HG03342 (cell line): ENCODE data around the gene AMBRA1.

Experiments used
- ATAC-seq: cut with Tn5 transposase; IDR thresholded peaks from one replicate; pipeline ENCODE4 v1.9.1; 2021; ENCODE audit warnings: mild to moderate bottlenecking, moderate library complexity; ENCODE audit not compliant: unreplicated experiment

Gene AMBRA1

DNA sequence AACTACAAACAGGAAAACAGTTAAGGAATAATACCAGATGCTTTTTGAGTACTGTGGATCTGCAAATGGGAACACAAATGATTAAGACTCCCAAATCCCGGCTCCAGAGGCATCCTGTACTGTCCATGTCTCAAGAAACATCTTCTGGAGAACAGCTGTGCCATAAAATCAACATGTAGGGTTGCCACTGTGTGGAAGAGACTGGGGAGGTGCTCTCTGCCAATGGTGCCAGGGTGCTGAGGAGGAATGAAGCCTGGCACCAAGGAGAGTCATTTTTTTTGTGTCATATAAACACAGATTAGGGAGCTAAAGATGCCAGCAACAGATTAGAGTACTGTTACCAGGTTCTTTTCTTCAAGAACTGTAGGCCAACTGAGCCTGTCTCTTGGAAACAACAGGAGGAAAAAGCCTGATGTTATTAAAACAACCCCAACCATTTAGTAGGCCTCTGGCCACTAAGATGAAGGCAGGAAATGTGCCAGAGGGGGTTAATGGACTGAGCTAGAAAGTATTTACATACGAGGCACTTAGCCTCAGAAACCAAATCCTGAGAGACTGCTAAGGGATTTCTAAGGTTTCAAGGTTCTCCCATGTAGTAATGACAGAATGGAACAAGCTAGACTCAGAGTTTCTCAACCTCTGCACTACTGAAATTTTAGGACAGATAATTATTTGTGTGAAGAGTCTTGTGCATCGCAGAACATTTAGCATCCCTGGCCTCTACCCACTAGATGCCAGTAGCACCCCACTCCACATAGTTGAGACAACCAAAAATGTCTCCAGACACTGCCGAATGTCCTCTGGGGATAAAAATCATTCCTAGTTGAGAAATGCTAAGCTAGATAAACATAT is 147.7 kb downstream of the AMBRA1 start:
- ATAC-seq: no peak

DNA sequence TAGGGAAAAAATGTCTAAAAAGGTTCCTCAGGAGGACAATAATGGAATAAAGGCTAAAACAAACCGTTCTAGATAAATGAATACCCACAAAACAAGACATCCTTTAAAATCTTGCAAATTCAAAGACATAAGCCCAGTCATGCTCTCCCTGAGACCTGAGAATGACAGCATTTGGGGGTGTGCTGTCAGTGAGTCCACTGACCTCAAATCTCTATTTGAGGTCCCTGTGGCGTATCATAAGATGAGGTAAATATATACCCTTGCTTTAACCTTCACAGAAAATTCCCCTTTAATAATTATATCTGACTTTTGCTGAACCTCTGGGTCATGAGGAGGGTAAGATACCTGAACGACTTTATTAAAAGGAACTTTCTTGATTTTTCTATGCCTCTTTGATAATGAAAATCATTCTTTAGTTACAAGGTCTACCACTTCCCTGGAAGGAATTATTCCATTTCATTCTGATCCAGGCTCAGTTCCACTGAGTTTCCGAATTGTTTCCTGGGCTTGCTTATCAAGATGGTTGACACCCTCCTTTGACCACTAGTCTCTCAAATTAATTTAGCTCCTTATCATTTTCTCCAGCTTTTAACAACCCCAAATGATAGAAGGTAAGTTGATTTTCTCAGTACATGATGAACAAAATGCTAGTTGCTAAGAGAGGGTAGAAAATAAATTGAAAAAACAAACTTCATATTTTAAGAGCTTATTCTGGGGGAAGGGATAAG is 148.5 kb downstream of the AMBRA1 start:
- no peak for ATAC-seq

DNA sequence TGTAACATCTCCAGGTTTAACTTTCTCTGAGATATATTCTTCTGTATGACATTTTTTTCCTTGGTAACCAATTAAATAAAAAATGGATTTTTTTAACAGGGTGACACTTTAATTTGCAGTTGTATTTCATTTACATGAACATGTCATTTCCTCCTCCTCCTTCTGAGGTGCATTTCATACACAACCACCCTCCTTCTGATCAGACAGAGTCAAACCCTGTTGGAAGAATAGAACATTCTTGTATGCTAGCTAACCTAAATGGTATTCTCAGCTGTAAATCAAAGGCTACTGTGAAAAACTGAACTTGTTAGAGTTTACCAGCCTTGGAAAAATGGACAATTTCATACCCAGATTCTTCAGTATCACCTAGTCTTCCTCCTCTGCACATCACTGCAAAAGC is 149.5 kb downstream of the AMBRA1 start:
- ATAC-seq: no peak

DNA sequence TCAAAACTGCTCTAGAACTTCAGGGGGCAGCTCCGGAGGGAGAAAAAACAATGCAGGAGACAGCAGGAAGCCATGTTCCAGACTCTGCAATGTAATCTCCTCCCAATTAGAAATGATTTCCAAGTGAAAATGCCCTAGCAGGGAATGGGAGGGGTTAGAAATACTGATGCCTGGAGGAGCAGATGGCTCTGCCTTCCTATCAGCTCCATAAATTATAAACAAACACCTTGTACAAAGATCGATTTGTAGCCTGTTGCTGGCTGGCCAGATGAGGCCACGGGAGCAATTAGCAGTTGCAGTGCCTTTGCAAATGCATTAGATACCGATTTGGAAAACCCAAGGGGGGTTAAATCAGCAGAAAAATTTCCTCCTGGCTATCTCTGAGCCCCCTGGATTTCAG is 155.6 kb downstream of the AMBRA1 start:
- no peak for ATAC-seq

DNA sequence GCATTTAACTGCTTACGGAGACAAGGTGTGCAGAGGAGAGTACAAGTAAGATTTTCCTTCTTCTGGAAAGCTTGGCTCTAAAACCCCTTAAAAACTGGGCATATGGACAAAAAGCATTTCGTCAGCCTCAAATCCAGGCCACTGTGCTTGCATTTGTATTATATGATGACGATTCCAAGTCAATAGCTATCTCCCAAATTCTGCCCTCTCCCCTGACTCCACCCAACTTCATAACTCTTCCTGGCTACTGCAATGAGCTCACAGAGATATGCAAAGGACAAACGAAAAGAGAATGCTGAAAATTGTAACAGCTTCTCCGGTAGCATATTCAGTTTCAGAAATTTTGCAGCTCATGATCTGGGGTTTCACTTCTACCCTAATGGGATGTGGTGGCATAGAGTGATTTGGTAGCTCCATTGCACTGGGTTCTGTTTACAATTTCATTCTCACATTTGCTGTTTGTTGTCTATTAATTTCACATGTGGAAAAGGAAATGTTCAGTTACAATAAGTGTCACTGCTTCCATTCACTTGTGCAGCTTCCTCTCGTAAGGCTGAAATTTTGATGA is 156.6 kb downstream of the AMBRA1 start:
- no peak for ATAC-seq

DNA sequence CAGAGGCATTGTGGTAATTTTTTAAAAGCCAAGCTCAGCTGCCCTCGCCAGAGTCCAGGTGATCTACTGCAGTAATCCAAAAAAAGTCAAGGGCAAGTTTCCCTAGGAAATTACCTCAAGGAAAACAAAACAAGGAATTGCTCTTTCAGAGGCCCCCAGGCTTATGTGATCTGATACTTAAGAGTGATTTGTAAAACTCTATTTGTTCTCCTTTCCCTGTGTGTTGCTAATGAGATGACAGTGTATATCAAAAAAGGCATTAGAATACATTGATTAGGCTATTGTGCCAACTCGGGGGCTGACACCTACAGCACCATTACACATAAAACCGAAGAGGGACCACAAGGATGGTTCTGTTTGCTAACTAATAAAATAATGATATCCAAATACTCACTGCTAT is 157.7 kb downstream of the AMBRA1 start:
- no peak for ATAC-seq

DNA sequence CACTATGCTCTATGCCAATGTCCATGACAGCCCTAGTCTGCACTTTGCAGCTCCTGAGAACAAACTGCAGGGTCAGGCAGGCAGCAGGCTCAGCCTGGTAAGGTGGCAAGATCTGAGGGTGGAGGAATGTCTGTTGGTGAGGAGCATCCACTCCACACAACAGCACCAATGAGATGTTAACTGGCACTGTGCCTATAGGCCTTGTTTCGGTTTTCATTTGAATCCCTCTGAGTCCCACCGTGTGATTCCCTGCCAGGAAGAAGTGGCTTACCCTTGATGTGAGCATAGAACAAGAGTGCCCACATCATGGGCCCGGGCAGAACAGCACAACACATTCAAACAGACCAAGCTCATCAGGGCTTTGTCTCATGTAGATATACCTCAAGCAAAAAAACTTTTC is 158.1 kb downstream of the AMBRA1 start:
- ATAC-seq: no peak

DNA sequence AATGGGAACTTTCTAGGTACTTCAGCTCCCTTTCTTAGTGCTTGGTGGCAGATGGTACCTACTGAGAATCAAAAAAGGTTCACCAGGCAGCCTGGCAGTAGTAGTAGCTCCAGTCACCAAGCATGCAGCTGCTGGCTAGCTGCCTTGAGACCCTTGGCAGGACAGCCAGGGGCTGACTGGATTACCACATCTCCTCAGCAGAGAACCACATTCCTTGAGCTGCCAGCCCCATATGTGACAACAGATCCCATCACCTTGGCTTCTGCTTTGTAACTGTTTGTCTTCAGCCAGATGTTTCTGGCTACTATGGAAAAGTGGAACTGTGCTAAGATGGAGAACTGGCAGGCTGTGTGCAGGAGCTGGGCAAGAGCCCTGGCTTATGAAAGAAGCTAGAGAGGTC is 162.6 kb downstream of the AMBRA1 start:
- ATAC-seq: no peak

DNA sequence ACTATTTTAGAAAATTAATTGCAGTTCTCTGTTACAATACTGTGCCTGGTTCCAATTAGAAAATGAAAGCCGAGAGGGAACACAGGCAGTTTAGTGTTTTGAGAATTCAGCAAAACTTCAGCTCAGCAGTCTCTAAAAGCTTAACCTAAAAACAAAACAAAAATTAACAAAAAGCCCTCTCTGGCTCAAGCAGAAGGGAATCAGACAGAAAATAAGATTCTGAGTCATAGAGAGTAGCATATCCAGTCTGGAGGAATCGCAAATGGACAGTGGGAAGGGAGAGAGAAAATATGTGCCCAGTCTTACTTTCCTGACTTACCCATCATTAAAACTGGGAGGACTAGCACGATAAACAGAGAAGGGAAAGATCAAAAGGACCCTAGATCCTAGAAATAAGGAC is 164.1 kb downstream of the AMBRA1 start:
- no peak for ATAC-seq

DNA sequence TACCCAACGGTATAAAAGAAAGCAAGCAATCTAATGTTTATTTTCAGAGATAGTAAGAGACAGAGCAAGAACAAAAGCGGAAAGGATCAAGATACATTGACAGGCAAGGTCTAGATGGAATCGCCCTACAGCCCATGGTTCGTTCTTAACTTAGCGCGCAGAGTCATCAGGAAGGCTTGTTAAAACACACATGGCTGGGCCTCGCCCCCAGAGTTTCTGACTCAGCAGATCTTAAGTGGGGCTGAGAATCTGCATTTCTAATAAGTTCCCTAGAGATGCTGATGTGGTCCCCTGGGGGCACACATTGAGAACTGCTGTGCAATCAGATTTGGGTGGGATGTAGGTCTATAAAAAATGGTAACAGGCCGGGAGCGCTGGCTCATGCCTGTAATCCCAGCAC is 166.5 kb downstream of the AMBRA1 start:
- no peak for ATAC-seq

DNA sequence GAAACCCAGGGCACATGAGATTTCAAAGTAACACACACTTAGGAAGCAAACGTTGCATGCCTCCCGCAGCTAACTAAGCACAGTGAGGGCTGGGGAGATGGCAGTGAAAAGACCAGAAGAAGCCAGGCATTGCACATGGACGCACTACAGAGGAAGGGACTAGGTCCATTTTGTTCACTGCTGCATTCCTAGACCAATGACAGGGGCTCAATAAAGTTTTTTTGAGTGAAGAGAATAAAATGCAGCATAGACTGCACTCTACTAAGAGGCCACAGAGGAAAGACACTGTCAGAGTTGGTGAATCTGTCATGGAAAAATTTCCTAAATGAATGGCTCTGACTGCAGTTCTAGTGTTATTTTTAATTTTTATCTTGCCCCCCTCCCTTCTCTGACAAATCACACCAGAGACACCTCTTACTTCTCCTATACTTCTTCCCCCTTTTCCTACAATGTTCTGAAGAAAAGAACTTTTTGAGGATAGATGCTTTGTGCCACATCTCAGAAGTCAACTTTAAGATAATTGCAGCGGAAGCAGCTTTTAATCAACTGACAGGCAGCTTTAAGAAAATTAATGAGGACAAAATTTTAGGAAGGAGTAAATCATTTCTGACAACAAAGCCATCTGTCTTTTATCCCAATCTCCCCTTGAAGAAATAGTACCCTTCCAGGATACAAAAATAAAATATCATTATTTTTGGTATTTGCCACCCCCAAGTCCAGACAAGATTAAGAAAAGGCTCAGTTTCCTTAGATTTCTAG is 167.4 kb downstream of the AMBRA1 start:
- ATAC-seq: no peak

DNA sequence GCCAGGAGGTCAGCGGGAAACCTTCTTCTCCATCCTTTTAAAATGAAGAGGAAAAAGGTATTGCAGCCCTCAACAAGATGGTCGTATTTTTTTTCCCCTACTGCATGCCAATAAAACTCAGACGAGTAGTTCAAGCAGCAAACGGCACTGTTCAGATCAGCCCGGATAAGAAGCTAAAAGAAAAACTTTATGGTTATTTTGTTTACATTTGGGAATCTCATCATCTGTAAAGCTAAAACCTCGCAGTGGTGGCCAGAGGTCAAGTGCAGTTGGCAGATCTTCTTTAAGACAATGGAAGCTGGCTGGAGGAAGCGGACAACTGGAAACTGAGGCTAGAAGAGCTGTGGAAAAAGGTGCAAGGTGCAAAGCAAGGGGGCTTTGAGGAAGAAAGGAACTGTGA is 171.2 kb downstream of the AMBRA1 start:
- ATAC-seq: no peak

DNA sequence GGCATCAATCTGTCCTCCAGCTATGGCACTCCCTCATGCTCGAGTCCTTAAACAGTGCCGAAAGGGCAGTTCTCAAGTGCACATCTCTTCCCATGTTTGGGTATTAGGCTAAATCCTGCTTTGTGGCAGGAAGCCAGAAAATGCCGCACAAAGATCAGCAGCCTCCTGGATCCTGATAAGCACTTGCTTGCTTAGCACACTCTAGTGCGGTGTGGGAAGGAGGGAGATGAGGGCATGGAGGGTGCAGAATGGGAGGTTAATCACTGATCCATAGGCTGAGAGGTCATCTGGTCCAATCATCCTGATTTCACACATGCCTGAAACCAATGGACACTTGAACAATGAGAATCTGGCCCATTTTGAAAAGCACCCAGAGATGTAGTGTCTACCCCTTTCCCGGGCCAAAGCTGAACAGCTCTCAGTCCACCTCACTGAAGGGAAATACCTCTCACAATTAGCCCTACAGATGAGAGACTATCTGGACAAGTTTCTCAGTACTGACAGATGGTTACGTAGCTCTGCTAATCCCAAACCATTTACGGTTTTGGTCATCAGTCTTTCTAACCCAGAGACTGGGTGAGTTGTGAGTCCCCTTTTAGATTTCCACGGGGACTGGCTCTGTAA is 172.5 kb downstream of the AMBRA1 start:
- no peak for ATAC-seq

DNA sequence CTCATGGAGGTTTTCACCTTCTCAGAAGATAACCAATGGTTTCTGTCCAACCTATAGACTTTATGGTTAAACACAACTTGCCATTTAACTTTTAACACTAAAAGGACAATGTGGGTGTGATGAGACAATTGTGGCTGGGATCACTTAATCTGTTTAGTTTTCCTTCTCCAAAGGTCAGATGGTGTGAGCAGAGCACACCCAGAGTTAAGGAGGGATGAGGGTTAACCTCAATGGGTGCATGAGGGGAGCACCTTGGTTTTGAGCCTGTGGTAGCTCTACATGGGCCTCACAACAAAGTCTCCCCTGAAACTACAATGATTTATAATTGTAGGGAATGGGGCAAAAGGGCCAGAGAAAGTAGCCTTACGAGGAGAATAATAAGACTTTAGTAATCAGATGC is 173.3 kb downstream of the AMBRA1 start:
- no peak for ATAC-seq

DNA sequence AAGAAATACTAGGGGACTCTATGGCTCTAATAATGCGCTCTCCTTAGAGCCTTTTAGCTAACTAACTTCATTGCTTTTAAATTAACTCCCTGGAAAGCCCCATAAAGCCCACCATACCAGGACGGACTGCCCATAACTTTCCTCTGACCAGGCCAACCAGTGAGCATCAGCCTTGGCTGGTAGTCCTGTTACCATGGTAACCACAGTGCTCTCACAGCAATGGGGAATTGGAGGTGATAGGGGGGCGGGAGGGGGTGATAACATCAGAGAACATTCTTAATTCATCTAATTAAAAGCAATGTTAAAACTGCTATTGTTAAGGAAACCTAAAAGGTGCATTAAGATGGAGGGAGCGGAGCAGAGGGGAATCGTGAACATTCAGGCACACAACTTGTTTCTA is 175.1 kb downstream of the AMBRA1 start:
- ATAC-seq: no peak

DNA sequence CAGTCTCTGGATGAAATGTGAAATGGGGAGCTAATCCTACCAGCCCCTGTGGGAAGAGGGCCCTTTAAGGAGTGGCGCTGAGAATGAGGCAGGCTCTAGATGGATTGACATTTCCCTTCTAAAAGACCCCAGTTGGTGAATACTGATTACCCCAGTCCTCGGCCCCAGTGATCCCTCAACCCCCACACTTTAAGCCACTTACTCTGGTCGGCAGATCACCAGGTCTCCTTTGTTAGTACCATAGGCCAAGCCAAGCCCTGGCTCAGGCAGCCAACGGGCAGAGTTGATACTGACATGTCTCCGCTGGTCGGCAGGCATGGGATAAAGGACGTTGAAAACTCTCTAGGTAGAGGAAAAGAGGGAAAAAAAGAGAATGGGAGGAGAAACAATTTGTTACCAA is 176.1 kb downstream of the AMBRA1 start:
- ATAC-seq: no peak

DNA sequence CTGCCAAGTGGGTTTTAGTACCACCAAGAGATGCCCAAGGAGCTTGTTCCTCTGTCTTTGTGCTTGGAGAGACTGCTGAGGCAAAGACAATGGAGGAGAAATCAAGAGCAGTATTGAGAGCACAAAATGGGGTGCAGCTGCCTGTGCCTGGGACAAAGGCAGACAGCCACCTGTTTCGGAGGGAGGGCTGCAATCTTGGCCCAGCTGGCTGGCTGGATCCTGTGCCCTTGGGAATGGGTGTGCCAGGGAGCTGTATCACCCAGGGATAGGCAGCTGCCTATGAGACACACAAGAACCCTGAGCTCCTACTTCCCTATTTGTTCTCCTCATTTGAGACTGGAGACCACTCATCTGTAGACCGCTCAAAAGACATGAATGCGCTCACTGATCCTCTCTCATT is 178.9 kb downstream of the AMBRA1 start:
- no peak for ATAC-seq

DNA sequence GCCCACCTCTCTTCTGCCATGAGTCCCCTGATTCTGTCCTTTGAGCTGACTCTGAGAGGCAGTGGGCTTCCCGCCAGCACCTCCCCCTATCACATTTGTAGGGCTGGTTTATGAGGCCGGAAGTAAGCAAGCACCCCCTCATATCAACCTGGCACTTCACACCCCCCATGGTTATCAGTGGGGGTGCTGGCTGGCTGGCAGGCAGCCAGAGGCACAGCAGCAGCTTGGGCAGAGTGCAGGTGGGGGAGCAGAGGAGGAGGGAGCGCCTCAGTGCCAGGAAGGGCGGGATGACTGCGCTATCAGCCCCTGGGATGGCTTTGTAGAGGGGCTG is 179.4 kb downstream of the AMBRA1 start:
- no peak for ATAC-seq

DNA sequence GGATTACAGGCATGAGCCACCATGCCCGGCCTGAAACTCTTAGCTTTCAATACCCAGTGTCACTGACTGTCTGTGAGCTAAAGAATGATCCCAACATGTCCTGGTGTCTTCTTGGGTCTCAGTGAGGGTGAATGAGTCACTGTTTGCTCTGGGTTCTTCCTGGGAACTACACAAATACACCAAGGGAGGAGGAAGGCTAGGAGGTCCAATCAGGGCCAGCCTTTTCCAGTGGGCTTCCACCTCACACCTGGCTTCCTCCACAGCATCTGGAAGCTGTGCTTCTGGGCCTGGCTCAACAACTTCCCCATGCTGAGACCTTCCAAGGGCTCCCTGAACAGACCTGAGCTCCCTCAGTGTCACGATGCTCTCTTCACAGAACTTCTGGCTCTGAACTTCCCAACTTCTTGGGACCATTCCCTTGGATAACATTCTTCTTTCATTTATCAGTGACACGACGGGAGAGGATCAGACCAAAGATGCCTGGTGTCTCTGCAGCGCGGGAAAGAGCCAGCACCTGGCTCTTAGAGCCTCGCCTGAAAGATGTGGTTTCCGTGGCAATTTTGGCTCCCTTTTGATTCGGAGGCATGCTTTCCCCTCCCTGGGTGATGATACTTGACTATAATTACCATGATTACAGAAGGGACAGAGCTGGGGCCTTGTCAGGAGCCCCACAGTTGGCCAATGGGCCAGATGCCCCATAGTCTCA is 179.9 kb downstream of the AMBRA1 start:
- no peak for ATAC-seq

DNA sequence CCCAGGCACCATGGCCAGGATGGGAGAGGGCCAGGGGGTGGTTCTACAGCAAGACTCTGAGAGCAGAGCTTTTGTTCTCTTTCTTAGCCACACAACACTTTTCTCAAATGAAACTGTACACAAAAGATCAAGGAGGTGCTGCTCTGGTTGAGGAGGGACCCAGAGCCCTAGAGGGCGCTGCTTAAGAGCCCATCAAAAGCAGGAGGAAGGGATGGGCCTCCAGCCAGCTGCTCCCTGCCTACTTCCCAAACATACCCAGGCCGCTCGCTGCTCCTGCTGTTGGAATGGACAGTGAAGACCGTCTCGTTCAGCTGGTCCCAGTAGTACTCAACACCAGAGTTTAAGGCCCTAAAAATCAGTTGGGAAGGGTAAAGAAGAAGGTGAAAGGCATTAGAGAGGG is 183.8 kb downstream of the AMBRA1 start:
- ATAC-seq: no peak
